ENCODE results near the gene MYO1E.
"Not testable (repeated sequence)": the region's sequence is repeated elsewhere in the genome, so short reads cannot be mapped to it uniquely, and the experiment has no call there.

Gene MYO1E

DNA sequence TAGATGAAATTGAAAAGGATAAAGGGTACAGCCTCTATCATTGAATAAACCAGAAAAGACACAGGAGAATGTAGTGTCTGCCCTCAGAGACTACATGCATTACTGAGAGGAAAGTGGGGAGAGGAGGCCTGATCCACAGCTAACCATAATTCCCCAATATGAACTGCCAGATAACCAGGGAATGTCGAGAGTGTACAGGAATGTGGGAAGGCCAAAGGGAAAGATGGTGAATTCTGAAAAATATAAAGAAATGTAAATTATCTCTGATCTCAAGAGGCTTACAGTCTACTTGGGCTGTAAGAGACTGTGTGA is 22.3 kb downstream of the MYO1E start:
- DNase-seq (ENCODE audit: low spot score), result no peak

DNA sequence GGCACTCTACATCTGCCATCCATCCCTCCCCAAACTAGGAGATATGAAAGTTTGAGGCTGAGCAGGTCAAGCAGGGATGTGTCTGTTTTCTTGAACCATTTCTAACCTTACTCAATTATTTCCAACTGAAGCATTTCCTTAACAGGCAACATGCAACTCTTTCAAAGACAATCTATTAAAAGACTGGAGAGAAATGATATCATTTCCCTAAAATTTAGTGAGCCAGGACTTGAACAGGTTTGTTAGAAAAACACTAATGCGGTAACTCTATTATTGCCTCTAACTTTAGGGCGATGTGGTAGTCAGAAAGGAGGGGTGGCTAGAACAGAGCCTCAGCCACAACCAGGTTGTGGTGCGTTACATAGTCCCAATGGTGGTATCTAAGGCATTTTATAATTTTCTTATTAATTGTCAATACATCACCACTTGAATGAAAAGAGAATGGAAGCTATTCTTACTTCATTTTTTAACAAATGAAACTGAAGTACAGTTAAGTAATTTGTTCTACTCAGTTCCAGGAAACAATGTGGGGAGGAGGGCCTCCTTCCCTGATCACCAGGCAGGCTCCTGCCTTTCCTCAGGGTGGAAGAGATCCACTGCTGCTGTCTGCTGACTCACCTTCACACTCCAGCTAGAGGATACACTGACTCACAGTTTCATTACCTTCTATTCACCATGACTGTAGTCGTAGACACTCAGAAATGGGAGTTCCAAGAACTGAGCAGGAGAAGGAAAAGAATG is 22.8 kb downstream of the MYO1E start:
- no peak for DNase-seq (ENCODE audit: low spot score)

DNA sequence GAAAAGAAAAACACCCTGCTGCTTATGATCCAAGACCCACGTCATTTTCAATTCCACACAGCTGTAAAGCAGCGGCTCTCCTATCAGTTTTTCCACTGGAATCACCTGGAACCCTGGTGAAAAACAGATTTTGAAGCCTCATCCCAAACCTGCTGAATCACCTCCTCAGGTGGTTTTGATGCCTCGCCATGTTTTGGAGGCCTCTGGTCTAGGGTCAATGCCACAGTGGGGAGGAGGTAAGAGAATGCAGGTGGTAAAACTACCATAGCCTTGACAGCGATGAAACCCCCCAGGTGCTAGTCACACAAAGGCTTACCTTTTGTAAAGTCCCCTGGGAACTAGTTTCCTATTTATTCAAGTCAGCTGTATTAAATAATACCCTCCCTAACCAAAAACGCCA is 24.8 kb downstream of the MYO1E start:
- DNase-seq (ENCODE audit: low spot score), result no peak

DNA sequence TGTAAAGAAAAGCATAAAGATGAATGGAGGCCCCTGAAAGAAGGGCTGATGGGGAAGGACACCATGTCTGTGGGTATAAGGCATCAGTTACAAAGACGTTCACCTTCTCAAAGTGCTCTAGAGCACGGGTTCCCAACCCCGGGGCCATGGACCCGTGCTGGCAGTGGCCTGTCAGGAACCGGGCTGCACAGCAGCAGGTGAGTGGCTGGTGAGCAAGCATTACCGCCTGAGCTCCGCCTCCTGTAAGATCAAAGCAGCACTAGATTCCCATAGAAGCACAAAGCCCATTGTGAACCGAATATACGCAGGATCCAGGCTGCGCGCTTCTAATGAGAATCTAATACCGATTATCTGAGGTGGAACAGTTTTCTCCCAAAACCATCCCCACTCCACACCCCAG is 25.7 kb downstream of the MYO1E start:
- DNase-seq (ENCODE audit: low spot score), result no peak

DNA sequence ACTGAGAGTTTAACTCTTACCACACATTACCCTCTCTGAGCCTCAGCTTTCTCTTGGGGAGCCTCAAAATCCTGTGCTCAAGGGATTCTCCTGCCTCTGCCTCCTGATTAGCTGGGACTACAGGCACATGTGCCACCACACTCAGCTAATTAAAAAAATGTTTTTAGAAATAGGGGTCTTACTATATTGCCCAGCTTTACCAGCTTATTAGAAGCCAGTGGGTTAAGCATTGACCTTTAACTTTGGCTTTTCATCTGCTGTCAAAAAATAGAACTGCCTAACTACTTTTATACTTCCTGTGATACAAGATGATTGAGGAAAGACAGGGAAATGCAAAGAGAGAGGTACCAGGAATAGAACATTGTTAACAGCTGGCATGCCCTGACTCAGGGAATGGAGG is 27.3 kb downstream of the MYO1E start:
- no peak for DNase-seq (ENCODE audit: low spot score)

DNA sequence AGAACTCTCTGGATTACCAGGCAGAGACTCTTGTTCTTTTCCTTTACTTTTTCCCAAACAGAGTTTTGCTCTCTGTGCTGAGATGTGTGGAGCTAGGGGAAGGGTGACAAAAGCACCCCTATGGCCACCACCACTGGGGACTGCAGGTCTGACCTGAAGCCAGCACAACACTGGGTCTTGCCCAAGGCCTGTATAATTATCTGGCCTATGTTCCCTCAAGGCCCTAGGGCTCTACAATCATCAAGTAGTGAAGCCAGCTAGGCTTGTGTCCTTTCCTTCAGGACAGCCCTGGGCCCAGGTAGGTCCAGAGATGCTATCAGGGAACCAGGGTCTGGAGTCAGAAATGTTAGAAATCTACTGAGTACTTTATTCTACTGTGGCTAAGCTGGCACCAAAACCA is 28.4 kb downstream of the MYO1E start:
- DNase-seq (ENCODE audit: low spot score), result no peak

DNA sequence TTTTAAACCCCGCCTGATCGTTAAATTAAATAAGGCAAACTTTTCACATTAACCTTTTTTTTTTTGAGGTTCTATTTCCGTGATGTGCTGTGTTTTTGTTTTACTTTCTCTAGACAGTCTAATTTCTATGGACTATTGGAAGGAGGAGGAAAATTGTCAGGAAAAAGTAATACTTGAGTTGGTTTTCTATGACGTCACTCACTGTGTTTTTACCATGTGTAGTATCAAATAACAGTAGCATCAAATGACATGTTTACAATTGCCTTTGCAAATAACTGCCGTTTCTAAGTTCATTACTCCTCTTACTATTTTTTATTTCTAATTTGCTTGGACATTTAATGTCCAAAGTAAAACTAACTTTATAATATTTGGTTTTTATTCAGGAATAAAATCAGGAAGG is 32.3 kb downstream of the MYO1E start:
- DNase-seq (ENCODE audit: low spot score), result no peak

DNA sequence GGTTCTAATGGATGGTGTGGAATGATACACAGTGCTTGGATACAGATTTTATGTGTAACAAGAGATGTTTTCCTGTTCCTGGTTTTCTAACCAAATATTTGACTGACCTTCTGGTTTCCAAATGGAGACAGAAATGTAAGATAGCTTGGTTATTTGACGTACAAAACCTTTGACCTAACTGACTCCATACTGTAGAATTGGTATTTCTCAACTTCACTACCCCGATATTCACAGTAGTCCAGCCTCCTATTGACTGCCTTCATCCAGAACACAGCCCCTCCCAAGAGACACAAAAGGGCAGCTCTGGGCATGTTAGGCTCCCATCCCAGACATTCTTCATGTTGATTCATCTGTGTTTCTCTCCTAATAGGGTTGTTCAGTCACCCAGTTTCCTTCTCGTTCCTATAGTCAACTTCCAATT is 33.4 kb downstream of the MYO1E start:
- no peak for DNase-seq (ENCODE audit: low spot score)

DNA sequence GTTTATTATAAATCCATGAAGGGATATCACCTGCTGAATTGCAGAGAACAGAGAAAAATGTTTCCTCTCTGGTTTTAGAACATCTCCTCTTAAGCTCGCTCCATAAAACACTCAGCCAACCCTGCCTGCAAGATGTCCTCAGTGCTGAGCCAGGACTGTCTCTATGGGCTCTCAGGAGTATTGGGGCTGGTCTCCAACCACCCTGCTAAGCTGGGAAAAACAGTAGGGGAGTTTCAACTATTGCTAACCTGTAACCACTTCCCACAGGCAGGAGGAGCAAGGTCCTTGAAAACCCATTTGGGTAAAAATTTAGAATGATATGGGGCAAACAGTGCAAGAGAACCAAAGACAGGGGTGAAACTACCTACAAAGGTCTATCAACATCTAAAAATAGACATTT is 34.3 kb downstream of the MYO1E start:
- DNase-seq (ENCODE audit: low spot score), result no peak

DNA sequence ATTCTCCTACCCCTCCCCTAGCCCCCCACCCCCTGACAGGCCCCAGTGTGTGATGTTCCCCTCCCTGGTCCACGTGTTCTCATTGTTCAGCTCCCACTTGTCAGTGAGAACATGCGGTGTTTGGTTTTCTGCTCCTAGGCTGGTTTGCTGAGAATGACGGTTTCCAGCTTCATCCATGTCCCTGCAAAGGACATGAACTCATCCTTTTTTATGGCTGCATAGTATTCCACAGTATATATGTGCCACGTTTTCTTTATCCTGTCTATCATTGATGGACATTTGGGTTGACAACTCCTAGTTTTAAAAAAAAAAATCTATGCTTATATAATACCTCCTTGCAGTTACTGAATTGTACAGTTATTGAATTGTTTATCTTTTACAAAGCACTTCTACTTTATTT is 35.9 kb downstream of the MYO1E start:
- not testable (repeated sequence) for DNase-seq (ENCODE audit: low spot score)

DNA sequence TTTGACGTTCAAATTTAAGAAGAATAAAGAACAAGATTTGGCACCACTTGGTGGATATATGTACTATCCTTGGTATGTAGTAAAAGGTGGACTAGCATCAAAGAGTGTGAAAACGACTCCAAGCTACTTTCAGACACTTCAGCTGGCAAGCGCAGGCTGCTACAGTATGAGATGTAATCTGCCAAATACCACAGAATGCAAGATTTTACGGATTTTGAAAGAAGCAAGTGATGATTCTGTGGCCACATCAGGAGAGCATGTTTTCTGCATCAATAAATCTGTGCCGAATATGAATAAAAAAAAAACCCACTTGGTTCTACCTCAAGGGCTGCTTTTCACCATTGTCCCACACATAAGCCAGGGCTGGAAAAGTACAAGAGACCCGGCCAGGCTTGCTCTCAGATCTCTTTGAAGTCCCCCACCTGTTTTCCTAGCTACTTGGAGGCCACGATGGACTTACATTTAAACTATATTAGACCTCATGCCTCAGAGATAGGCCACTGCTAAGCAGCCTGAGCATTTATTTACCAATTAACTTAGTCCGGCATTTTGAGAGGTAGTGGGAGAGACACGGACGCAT is 37.4 kb downstream of the MYO1E start:
- DNase-seq (ENCODE audit: low spot score), result no peak

DNA sequence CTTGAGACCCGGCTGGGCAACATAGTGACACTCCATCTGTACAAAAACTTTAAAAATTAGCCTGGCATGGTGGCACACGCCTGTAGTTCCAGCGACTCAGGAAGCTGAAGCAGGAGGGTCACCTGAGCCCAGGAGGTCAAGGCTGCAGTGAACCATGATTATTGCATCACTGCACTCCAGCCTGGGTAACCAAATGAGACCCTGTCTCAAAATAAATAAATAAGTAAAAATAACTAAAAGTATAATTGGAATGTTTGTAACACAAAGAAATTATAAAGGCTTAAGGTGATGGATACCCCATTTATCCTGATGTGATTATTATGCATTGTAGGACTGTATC is 38.6 kb downstream of the MYO1E start:
- no peak for DNase-seq (ENCODE audit: low spot score)

DNA sequence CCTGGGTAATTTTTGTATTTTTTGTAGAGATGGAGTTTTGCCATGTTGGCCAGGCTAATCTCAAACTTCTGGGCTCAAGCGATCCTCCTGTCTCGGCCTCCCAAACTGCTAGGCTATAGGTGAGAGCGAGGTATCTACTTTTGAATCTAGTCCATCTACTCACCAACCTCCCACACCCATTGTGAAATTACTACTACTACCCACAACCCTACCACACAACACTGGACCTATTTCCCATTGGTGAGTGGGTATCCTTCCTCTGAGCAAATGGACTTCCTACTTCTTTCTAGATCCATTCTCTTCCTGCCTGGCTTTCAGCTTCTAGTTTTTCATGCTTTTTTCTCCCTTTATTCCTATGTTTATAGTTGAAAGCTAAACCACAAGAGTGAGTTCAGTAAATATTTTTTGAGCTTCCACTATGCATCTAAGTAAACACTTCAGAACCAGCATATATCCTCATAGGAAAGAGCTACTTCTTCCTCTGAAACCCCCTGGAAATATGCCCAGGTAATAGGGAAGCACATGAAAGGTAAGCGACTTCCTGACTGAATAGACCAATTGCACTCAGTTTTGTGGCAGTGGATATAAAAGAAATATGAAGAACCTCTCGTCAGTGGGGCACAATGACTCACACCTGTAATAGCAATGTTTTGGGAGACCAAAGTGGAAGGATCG is 39.1 kb downstream of the MYO1E start:
- no peak for DNase-seq (ENCODE audit: low spot score)

DNA sequence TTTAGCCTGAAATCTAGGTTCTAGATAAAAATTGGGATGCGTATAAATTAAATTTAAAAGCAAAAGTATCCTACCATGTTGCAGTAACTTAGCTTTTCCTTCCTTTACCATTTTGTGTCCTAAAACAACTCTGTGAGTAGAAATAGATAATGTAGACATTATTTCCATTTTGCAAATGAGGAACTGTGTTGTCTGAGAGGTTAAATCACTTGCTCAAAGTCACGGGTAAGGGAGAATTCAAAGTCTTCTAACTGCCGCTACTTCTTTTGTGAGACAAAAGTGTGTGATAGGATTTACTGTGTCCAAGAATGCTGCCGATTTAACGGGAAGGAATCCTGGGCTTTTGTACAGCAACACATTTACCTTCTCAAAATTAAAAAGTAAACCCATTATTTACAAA is 40.7 kb downstream of the MYO1E start:
- no peak for DNase-seq (ENCODE audit: low spot score)

DNA sequence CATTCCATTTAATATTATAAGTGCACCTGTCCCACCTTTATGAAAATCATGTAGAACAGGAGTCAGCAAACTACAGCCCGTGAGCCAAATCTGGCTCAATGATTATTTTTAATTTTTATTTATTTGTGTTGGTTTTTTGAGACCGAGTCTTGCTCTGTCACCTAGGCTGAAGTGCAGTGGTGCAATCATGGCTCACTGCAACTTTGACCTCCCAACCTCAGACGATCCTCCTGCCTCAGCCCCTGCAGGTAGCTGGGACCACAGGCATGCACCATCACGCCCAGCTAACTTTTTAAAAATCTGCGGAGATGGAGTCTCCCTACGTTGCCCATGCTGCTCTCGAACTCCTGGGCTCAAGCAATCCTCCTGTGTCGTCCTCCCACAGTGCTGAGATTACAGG is 42.0 kb downstream of the MYO1E start:
- DNase-seq (ENCODE audit: low spot score), result no peak

DNA sequence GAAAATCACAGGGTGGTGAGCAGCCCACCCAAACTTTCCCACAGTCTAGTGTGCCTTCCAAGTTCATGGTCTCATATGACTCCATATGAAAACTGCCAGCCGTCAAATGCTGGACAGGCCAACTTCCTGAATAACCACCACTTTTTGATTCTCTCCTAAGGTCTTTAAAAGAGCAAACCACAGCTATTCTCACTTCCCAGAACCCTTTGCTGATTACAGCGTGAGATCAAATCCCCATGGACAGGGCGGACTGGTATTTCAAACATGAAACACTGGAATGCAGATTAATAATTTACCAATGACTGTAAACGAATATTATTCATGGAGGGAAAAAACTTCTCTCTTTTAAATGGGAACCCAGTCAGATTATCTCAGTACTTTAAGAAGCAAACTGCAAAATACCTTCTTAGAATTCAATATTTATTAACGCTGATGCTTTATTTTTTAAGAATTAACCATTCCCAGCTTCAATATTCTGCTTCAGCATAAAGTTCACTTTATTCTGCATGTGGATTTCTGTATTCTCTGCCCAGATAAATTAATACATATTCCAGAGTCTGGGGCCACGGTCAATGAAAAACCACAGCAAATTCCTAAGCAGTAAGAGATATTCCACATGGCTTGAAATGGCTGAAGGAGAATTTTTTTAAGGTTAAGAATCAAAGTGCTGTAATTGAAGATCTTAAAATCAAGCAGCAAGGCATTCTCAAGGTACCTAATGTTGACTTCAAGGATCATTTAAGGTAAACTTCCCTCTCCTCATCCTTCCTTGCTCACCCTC is 42.9 kb downstream of the MYO1E start:
- DNase-seq (ENCODE audit: low spot score), result no peak

DNA sequence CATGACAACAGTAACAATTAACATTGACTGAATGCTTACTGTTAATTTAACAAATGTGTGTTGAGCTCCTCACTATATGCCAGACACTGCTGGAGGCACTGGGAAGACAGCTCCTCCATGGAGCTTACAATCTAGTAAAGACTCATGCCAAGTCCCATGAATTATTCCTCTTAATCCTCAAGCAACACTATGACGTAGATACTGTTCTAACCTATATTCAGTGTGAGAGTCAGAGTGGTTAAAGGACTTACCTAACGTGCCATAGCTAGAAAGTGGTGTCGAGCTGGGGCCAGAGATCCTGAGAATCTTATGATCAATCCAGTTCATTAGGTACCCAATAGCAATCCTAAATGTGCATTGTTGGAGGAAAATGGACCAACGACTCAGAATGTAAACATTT is 43.6 kb downstream of the MYO1E start:
- DNase-seq (ENCODE audit: low spot score), result no peak

DNA sequence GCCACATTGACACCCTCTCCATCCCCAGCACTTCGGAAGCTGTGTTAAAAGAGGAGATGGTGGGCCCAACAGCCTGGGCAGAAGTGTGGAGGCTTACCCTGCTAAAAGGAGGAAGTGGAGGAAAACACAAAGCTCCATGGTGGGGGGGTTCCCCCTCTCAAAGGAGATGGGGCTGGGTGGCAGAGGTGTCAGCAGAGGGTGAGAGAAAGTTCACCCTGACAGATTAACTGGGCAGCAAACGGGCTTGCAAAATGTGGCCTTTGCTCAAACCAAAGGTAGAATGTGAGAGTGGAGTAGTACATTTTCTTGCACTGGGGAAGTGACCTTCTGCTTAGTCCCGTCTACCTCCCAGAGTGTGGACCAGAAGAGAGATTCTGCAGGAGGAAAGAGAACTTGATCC is 44.7 kb downstream of the MYO1E start:
- no peak for DNase-seq (ENCODE audit: low spot score)

DNA sequence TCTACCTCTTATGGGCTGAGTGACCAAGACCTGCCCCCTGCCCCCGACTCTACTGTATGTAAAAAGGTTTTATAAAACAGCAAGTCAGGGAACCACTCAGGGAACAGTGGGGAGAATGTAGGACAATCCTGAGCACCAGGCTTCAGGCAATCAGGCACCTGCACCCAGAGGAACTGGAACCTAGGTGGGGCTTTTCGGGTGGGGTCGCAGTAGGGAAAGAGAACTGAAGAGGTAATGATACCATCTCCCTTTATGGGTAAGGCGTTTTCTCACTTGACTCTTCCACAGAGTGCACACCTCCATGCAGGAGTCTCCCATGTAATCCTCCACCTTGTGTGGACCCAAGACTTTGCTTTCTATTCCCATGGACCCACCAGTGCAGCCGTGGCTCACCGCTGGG is 45.8 kb downstream of the MYO1E start:
- no peak for DNase-seq (ENCODE audit: low spot score)

DNA sequence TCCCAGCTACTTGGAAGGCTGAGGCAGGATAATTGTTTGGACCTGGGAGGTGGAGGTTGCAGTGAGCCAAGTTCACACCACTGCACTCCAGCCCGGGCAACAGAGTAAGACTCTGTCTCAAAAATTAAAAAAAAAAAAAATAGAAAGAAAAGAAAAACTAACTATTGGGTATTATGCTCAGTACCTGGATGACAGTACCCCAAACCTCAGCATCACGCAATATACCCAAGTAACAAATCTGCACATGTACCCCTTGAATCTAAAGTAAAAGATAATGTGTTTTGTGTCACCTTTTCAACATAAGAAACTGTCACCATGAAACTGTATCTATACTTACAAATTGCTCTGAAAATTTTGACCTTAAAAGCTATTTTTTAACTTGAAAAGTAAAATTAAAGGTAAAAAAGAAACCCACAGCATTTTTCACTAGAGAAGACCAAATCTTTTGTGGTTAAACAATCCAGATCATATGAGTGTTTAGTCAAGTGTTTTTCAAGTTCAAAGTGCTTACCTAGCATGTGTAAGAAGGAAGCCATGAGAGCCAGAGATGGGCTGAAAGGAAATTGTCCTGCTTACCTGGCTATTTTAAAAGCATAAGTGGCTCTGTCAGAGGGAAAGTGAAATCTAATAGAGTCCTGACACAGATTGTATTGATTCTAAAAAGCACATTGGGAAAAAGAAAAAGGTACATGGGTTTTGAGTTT is 50.5 kb downstream of the MYO1E start:
- no peak for DNase-seq (ENCODE audit: low spot score)

DNA sequence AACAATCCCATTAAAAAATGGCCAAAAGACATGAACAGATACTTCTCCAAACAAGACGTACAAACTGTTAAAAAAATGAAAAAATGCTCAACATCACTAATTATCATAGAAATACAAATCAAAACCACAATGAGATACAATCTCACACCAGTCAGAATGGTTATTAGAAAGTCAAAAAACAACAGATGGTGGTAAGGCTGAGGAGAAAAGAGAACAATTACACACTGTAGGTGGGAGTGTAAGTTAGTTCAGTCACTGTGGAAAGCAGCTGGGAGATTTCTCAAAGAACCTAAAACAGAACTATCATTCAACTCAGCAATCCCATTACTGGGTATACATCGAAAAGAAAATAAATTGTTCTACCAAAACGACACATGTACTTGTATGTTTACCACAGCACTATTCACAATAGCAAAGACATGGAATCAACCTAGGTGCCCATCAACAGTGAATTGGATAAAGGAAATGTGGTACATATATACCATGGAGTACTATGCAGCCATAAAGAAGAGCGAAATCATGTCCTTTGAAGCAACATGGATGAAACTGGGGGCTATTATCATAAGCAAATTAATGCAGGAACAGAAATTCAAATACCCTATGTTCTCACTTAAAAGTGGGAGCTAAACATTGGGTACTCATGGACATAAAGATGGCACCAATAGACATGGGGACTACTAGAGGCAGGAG is 51.5 kb downstream of the MYO1E start:
- DNase-seq (ENCODE audit: low spot score), result no peak

DNA sequence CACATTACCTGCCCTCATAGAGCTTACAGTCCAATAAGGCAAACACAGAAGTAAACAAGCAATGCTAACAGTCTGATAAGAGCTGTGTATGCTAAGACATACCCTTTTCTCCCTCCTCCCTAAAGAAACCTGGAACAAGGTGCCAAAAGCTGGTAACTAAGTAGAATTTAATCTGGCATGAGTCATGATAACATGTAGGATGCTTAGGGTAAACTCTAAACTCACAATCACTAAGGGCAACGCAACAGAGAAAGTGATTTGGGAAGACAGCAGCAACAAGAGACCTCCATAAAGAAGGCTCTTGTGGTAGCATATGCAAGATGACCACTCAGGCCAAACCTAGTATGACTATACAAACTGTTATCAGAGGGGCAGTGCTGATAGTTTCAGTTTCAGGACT is 55.5 kb downstream of the MYO1E start:
- no peak for DNase-seq (ENCODE audit: low spot score)
